Immature natural killer cell (primary cell): ENCODE measurements around the gene ELFN1. TPM values are rescaled to one million over a fixed set of nuclear protein-coding genes. Genes with fewer than 3 reads are reported as not detected.

Experiments used
- DNase-seq, 3 donors: peaks; one replicate each; pipeline ENCODE4 v3.0.0; 2022; ENCODE audit warnings: mixed read lengths in 1 of 3
- H3K27ac Mint-ChIP-seq, 6 donors: one replicate each; pipeline ENCODE4 v1.8.0; 2020; ENCODE audit warnings: mixed read lengths in 6 of 6, mild to moderate bottlenecking in 5 of 6, inconsistent platforms in 4 of 6, moderate library complexity in 3 of 6
- H3K27me3 Mint-ChIP-seq, 3 donors: one replicate each; pipeline ENCODE4 v1.8.0; 2020 to 2021; ENCODE audit warnings: low read depth in 3 of 3, mild to moderate bottlenecking in 3 of 3, mixed read lengths in 3 of 3, moderate library complexity in 3 of 3, inconsistent platforms in 1 of 3
- H3K36me3 Mint-ChIP-seq, 3 donors: one replicate each; pipeline ENCODE4 v1.8.0; 2020; ENCODE audit warnings: mixed read lengths in 3 of 3, inconsistent platforms in 2 of 3, mild to moderate bottlenecking in 2 of 3
- H3K4me1 Mint-ChIP-seq, 2 donors: one replicate each; pipeline ENCODE4 v1.8.0; 2020; ENCODE audit warnings: inconsistent platforms in 2 of 2, mild to moderate bottlenecking in 2 of 2, mixed read lengths in 2 of 2, moderate library complexity in 1 of 2
- H3K4me3 Mint-ChIP-seq, 5 donors: one replicate each; pipeline ENCODE4 v1.8.0; 2020; ENCODE audit warnings: mild to moderate bottlenecking in 5 of 5, mixed read lengths in 5 of 5, inconsistent platforms in 3 of 5, moderate library complexity in 3 of 5
- H3K9me3 Mint-ChIP-seq, 6 donors: one replicate each; pipeline ENCODE4 v1.8.0; 2020; ENCODE audit warnings: mild to moderate bottlenecking in 6 of 6, mixed read lengths in 6 of 6, inconsistent platforms in 4 of 6, moderate library complexity in 3 of 6
- polyA plus RNA-seq, 3 donors: library from polyadenylated mRNA; unstranded; fragments of 300-500 nt; fragmentation: Illumina TruSeq; gene quantifications; one replicate each; pipeline ENCODE4 v1.2.3, GENCODE V29; 2021

Gene ELFN1
- polyA plus RNA-seq, 3 donors from 2014 or later: 0.08 TPM; not detected in 2

- no peaks in the 10 kb centered on the region for H3K4me1 Mint-ChIP-seq
- no peak overlapping the region for H3K4me3 Mint-ChIP-seq
- H3K27me3 Mint-ChIP-seq: peaks cover 1 to 3% (median 2%) of the 10 kb centered on the region in 3 donors
- no peak for DNase-seq
- H3K9me3 Mint-ChIP-seq: no peaks in the 10 kb centered on the region
- H3K27ac Mint-ChIP-seq: no peak overlapping the region
- H3K36me3 Mint-ChIP-seq: no peaks in the 10 kb centered on the region
Measured at GRCh38 chr7:1646391-1646790, 23.7 kb upstream of the ELFN1 start.

DNA sequence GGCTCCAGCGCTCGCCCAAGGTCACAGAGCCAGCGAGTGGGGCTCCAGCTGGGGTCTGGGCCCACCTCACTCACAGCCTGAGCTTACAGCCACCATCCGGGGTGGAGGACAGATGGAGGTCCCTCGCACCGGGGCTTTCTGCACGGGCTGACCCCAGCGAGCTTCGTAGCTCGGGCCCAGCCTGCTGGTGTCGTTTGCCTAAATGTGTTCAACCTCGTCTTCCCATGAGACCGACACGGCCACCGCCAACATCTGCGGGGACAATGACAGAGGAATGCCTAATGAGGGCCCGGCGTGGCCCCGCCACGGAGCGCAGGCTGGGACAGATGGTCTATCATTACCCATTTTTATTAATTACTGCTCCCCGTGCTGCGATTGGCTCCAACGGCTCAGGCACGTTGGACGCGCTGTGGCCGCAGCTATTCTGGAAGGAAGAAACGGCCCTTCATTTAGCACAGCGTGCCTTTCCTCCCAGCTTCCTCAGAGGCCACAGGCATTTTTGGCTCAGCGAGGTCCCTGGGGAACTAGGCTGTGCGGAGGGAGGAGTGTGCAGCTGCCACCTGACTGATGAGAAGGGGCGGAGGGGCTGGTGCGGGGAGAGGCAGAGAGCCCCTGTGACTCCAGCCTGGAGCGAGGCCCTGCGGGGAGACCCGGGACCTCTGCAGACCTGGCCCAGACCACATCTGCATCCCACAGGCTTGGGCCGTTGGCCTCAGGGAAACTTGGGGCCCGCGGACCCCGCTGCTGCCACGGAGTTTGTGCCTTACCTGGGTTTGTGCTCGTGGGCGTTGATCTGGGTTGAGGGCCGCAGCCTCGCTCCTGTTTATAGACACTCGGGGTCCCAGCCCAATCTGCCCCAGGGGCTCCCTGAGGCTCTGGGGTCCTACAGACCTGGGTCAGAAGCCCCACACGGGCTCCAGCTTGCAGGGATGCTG lies 22.9 kb upstream of the ELFN1 start:
- Mint-ChIP-seq H3K9me3 (no peaks in the 10 kb centered on the region), H3K4me1 (no peaks in the 10 kb centered on the region), H3K36me3 (no peaks in the 10 kb centered on the region), H3K27me3 (peaks cover 1 to 3% (median 2%) of the 10 kb centered on the region in 3 donors), H3K27ac (no peak overlapping the region), H3K4me3 (no peak overlapping the region)
- DNase-seq: no peak

- Mint-ChIP-seq H3K4me3 (no peak overlapping the region), H3K27me3 (peaks cover under 1 to 3% (median 2%) of the 10 kb centered on the region in 3 donors), H3K36me3 (no peaks in the 10 kb centered on the region), H3K4me1 (no peaks in the 10 kb centered on the region), H3K27ac (no peak overlapping the region), H3K9me3 (no peaks in the 10 kb centered on the region)
- DNase-seq: no peak
Measured at GRCh38 chr7:1647961-1648672, 22.0 kb upstream of the ELFN1 start.

GRCh38 chr7:1649751-1650326 lies 20.2 kb upstream of the ELFN1 start:
- no peak for DNase-seq
- peaks cover 2 to 3% (median 2%) of the 10 kb centered on the region in 3 donors for H3K27me3 Mint-ChIP-seq

GRCh38 chr7:1650363-1651030 lies 19.6 kb upstream of the ELFN1 start:
- H3K27me3 Mint-ChIP-seq: peaks cover 2 to 3% (median 2%) of the 10 kb centered on the region in 3 donors
- no peak overlapping the region for H3K4me3 Mint-ChIP-seq
- H3K9me3 Mint-ChIP-seq: no peaks in the 10 kb centered on the region
- no peaks in the 10 kb centered on the region for H3K4me1 Mint-ChIP-seq
- no peak for DNase-seq
- H3K27ac Mint-ChIP-seq: no peak overlapping the region
- H3K36me3 Mint-ChIP-seq: no peaks in the 10 kb centered on the region

More at GRCh38 chr7:1649751-1650326, 20.2 kb upstream of the ELFN1 start:
- Mint-ChIP-seq H3K27ac (peak overlapping the region in 1 of 6 donors; percentile 49), H3K36me3 (no peaks in the 10 kb centered on the region), H3K4me3 (no peak overlapping the region), H3K9me3 (no peaks in the 10 kb centered on the region), H3K4me1 (no peaks in the 10 kb centered on the region)

DNA sequence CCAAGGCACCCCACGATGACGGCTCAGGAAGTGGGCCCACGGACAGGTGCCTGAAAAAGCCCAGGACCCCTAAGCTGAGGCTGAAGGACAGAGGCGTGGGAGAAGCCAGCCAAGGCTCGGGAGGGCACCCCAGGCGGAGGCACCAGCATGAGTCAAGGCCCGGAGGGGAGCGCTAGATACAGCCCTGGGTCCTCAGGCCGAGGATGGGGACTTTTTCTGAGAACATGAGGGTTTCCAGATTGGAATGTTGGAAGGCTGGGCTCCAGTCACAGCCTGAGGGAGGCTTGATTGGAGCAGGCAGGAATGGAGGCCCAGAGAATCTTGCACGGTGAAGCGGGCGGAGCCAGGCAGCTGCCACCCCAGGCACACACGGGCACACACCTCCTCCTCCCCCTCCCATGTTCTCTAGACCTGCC lies 19.0 kb upstream of the ELFN1 start:
- Mint-ChIP-seq H3K4me1 (no peaks in the 10 kb centered on the region), H3K27me3 (peaks cover 2 to 5% (median 3%) of the 10 kb centered on the region in 3 donors), H3K27ac (no peak overlapping the region), H3K4me3 (no peak overlapping the region), H3K36me3 (no peaks in the 10 kb centered on the region), H3K9me3 (no peaks in the 10 kb centered on the region)
- no peak for DNase-seq

- Mint-ChIP-seq H3K36me3 (no peaks in the 10 kb centered on the region), H3K4me1 (no peaks in the 10 kb centered on the region), H3K27me3 (peaks cover 2 to 8% (median 3%) of the 10 kb centered on the region in 3 donors)
Measured at GRCh38 chr7:1651891-1652290, 18.2 kb upstream of the ELFN1 start.

GRCh38 chr7:1653500-1653899 lies 16.6 kb upstream of the ELFN1 start:
- H3K4me1 Mint-ChIP-seq: no peaks in the 10 kb centered on the region
- no peaks in the 10 kb centered on the region for H3K36me3 Mint-ChIP-seq
- H3K9me3 Mint-ChIP-seq: no peaks in the 10 kb centered on the region
- H3K27ac Mint-ChIP-seq: no peak overlapping the region
- H3K4me3 Mint-ChIP-seq: no peak overlapping the region
- peaks cover 6 to 10% (median 9%) of the 10 kb centered on the region in 3 donors for H3K27me3 Mint-ChIP-seq
- DNase-seq: no peak

More at GRCh38 chr7:1651891-1652290, 18.2 kb upstream of the ELFN1 start:
- Mint-ChIP-seq H3K9me3 (no peaks in the 10 kb centered on the region), H3K4me3 (no peak overlapping the region), H3K27ac (no peak overlapping the region)
- DNase-seq: no peak

DNA sequence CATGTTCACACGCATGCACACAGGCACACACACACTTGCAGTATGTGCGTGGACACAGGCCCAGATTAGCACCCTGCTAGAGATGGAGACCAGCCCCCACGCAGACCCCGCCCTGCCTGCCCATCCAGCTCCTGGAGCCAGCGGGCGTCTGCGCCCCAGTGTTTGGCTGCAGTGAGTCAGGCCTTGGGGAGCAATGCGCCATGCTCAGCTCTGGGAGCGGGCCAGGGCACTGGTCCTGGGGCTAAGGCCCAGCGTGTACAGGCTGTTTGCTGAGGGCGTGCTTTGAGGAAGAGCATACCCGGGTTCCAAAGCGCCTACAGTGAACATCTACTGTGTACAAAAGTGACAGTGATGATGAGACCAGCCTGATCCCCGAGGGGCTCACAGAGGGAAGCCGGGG lies 16.0 kb upstream of the ELFN1 start:
- Mint-ChIP-seq H3K4me1 (no peaks in the 10 kb centered on the region), H3K36me3 (no peaks in the 10 kb centered on the region), H3K27me3 (peaks cover 8 to 10% (median 9%) of the 10 kb centered on the region in 3 donors), H3K4me3 (no peak overlapping the region), H3K9me3 (no peaks in the 10 kb centered on the region), H3K27ac (no peak overlapping the region)
- no peak for DNase-seq

GRCh38 chr7:1654738-1655475 lies 15.2 kb upstream of the ELFN1 start:
- no peaks in the 10 kb centered on the region for H3K4me1 Mint-ChIP-seq
- no peak overlapping the region for H3K4me3 Mint-ChIP-seq
- no peaks in the 10 kb centered on the region for H3K36me3 Mint-ChIP-seq
- no peak overlapping the region for H3K27ac Mint-ChIP-seq
- no peaks in the 10 kb centered on the region for H3K9me3 Mint-ChIP-seq
- no peak for DNase-seq
- peaks cover 8 to 10% (median 8%) of the 10 kb centered on the region in 3 donors for H3K27me3 Mint-ChIP-seq

GRCh38 chr7:1659696-1660095 lies 10.4 kb upstream of the ELFN1 start:
- H3K4me3 Mint-ChIP-seq: no peak overlapping the region
- DNase-seq: no peak
- peaks cover 9 to 25% (median 17%) of the 10 kb centered on the region in 3 donors for H3K27me3 Mint-ChIP-seq
- no peak overlapping the region for H3K27ac Mint-ChIP-seq
- H3K4me1 Mint-ChIP-seq: peaks cover 7% of the 10 kb centered on the region in 2 donors
- H3K36me3 Mint-ChIP-seq: peaks cover 0 to 3% (median 0%) of the 10 kb centered on the region in 3 donors
- peaks cover 0 to 6% (median 0%) of the 10 kb centered on the region in 6 donors for H3K9me3 Mint-ChIP-seq

DNA sequence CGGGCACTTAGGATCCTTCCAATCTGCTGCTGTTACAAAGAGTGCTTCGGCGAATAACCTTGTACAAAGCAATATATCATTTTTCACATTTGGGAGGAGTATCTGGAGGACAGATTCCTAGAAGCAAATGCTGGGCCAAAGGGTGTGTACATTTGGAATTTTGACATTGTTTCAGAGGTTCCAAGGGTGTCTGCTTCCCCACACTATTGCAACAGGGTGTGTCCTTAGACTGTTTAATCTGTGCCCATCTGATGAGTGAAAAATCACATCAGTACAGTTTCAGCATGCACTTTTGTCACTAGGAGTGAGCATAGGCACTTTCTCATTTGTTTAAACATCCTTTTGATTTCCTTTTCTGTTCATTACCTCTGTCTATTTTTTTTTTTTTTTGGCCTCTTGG lies 8.6 kb upstream of the ELFN1 start:
- no peak for DNase-seq
- no peak overlapping the region for H3K4me3 Mint-ChIP-seq
- peak overlapping the region in 1 of 6 donors; percentile 27 for H3K27ac Mint-ChIP-seq
- H3K4me1 Mint-ChIP-seq: peaks cover 7% of the 10 kb centered on the region in 2 donors
- peaks cover 9 to 20% (median 17%) of the 10 kb centered on the region in 3 donors for H3K27me3 Mint-ChIP-seq
- peaks cover 0 to 3% (median 0%) of the 10 kb centered on the region in 3 donors for H3K36me3 Mint-ChIP-seq
- H3K9me3 Mint-ChIP-seq: peaks cover 0 to 6% (median 0%) of the 10 kb centered on the region in 6 donors

GRCh38 chr7:1662101-1662500 lies 8.0 kb upstream of the ELFN1 start:
- peaks cover 9 to 17% (median 16%) of the 10 kb centered on the region in 3 donors for H3K27me3 Mint-ChIP-seq
- no peak overlapping the region for H3K4me3 Mint-ChIP-seq
- peaks cover 0 to 3% (median 0%) of the 10 kb centered on the region in 3 donors for H3K36me3 Mint-ChIP-seq
- no peak overlapping the region for H3K27ac Mint-ChIP-seq
- peaks cover 0 to 6% (median 0%) of the 10 kb centered on the region in 6 donors for H3K9me3 Mint-ChIP-seq
- H3K4me1 Mint-ChIP-seq: peaks cover 7 to 8% of the 10 kb centered on the region in 2 donors
- no peak for DNase-seq
